Measurements from ENCODE around the gene LRRC4B.

Gene LRRC4B

GRCh38 chr19:50562996-50563395 is 5.2 kb downstream of the LRRC4B start:
- TF ChIP-seq CTCF (IDR thresholded peaks at IDR 0.05; ENCODE audit: low read depth, low read length, missing control alignments) = no peak
- no peak for DNase-seq (ENCODE audit: extremely low read depth, low read depth)
- H3K4me3 ChIP-seq (replicated peaks; ENCODE audit: low read depth, low read length) = no peak overlapping the region

DNA sequence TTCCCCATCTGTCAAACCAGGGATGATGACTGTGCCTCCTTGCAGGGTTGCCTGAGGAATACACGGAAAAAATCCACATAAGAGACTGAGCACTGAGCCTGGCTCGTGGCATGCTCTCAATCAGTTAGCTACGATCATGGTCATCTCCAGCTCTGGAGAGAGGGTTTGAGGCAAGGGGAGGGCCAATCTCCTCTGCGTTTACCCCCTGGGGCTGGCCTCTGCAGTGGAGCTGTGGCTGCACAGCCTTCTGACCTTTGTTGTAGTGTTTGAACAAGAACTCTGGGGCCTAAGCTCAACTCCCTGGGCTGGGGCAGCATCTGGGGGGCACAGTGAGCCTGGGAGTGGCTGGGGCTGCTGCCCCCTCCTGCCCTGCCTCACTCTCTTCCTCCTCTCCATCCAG is 5.9 kb downstream of the LRRC4B start:
- no peak for DNase-seq (ENCODE audit: extremely low read depth, low read depth)
- TF ChIP-seq CTCF (IDR thresholded peaks at IDR 0.05; ENCODE audit: low read depth, low read length, missing control alignments) = no peak
- H3K4me3 ChIP-seq (replicated peaks; ENCODE audit: low read depth, low read length) = no peak overlapping the region

DNA sequence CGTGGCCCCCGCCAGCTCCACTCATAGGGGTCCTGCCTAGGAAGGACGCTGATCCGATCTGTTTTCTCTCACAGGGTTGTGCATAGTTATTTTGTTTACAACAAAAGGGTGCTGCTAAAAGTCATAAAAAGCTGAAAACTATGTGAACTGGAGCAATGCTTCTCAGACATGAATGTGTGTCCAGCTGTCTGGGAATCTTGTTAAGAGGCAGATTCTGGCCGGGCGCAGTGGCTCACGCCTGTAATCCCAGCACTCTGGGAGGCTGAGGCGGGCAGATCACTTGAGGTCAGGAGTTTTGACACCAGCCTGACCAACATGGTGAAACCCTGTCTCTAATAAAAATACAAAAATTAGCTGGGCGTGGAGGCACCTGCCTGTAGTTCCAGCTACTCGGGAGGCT is 8.6 kb downstream of the LRRC4B start:
- no peak for TF ChIP-seq CTCF (IDR thresholded peaks at IDR 0.05; ENCODE audit: low read depth, low read length, missing control alignments)
- DNase-seq (ENCODE audit: extremely low read depth, low read depth) = no peak
- H3K4me3 ChIP-seq (replicated peaks; ENCODE audit: low read depth, low read length) = no peak overlapping the region

DNA sequence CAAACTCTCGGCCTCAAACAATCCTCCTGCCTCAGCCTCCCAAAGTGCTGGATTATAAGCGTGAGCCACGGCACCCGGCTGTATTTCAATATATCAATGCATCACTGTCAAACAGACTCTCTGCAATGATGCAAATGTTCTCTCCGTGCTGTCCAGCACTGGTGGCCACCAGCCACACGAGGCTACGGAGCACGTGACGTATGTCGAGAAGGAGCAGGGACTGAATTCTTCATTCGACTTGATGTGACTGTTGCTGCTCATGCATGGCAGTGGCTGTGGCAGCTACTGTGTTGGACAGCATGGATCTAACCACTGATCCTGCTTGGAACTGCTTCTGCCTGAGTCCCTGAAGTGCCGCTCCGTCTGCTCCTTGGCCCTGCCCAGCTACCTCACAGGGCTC is 9.8 kb downstream of the LRRC4B start:
- no peak for TF ChIP-seq CTCF (IDR thresholded peaks at IDR 0.05; ENCODE audit: low read depth, low read length, missing control alignments)

DNA sequence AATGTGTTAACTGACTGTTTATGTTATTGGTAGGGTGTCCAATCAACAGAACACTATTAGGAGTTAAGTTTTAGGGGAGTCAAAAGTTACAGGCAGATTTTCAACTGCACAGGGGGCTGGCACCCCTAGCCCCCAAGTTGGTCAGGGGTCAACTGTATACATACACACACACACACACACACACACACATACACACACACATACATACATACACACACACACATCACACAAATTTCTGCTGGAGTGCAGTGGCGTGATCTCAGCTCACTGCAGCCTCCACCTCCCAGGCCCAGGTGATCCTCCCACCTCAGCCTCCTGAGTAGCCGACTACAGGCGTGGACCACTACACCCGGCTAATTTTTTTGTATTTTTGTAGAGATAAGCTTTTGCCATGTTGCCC is 10.2 kb downstream of the LRRC4B start:
- no peak for TF ChIP-seq CTCF (IDR thresholded peaks at IDR 0.05; ENCODE audit: low read depth, low read length, missing control alignments)
- H3K4me3 ChIP-seq (replicated peaks; ENCODE audit: low read depth, low read length) = no peak overlapping the region
- no peak for DNase-seq (ENCODE audit: extremely low read depth, low read depth)

More for the DNA sequence above, 9.8 kb downstream of the LRRC4B start:
- no peak for DNase-seq (ENCODE audit: extremely low read depth, low read depth)
- H3K4me3 ChIP-seq (replicated peaks; ENCODE audit: low read depth, low read length) = no peak overlapping the region

DNA sequence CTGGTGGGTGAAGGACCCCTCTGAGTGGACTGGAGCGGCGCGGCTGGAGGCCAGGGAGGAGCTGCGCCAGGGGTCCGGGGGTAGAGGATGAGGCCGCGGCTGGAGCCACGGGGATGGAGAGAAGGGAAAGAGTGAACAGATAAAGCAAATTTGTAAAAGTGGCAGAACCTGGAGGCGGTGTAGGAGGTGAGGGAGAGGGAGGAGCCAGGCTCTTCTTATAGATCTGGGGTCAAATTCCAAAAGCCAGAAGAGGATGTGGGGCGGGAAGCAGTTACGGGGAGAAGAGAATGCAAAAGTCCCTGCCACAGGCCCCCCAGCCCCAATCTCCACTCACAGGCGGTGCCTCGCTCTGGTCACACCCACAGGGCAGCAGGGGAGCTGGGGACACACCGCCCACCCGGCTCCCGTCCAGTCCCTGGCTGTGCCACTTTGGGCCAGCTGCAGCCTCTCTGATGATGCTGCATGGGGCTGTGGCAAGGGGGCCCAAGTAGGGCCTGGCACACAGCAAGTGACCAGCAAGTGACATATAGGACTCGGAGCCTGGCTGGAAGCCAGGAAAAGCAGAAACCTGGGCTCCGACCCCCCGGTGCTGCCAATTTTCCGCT is 11.1 kb downstream of the LRRC4B start:
- no peak for TF ChIP-seq CTCF (IDR thresholded peaks at IDR 0.05; ENCODE audit: low read depth, low read length, missing control alignments)
- DNase-seq (ENCODE audit: extremely low read depth, low read depth) = no peak
- H3K4me3 ChIP-seq (replicated peaks; ENCODE audit: low read depth, low read length) = no peak overlapping the region
